ENCODE measurements around the gene MRPL16. TPM values are rescaled to one million over a fixed set of nuclear protein-coding genes. Genes with fewer than 3 reads are reported as not detected.

The MRPL16 gene
- total RNA-seq, 1 donor from 2014 or later = 36.4 TPM

DNA sequence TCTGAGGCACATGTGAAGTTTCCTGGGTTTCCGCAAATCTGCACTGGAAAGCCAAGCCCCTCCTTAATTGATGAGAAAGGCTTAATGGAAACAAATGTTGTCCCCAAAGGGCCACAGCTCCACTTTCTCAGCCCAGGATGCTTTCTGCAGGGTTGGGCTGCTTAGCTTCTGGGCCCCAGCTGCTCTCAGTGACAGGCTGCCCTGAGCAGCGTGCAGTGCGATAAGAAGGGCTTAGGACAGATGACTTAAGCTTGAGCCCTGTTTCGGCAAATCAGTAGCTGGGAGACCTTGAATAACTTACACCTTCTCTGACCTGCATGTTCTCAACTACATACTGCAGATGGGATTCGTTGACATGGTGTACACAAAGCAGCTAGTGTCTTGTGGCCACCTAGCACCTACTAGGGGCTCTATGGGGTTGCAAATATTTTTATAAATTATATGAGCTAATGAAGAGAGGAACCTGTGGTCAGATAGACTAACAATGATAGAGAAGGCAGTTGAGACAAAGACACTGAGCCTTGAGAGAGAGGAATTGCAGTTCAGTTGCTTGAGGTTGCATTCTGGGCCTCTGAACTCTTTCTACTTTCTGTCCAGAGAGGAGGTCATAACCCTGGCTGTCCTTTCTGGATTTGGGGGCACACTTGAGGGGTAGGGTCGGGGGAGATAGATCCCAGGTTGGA is 43.9 kb downstream of the MRPL16 start:
- Mint-ChIP-seq H3K4me1 (ENCODE audit: low read depth, unreplicated experiment) (peaks cover 29% of the 10 kb centered on the region), H3K27ac (ENCODE audit: unreplicated experiment) (peak overlapping the region; percentile 97), H3K9me3 (ENCODE audit: unreplicated experiment) (peaks cover 4% of the 10 kb centered on the region), H3K27me3 (ENCODE audit: unreplicated experiment) (no peaks in the 10 kb centered on the region), H3K4me3 (ENCODE audit: unreplicated experiment) (peak overlapping the region; percentile 53), H3K36me3 (ENCODE audit: unreplicated experiment) (no peaks in the 10 kb centered on the region)
- peak; percentile 56 for DNase-seq
- TF ChIP-seq, protein P1, sequence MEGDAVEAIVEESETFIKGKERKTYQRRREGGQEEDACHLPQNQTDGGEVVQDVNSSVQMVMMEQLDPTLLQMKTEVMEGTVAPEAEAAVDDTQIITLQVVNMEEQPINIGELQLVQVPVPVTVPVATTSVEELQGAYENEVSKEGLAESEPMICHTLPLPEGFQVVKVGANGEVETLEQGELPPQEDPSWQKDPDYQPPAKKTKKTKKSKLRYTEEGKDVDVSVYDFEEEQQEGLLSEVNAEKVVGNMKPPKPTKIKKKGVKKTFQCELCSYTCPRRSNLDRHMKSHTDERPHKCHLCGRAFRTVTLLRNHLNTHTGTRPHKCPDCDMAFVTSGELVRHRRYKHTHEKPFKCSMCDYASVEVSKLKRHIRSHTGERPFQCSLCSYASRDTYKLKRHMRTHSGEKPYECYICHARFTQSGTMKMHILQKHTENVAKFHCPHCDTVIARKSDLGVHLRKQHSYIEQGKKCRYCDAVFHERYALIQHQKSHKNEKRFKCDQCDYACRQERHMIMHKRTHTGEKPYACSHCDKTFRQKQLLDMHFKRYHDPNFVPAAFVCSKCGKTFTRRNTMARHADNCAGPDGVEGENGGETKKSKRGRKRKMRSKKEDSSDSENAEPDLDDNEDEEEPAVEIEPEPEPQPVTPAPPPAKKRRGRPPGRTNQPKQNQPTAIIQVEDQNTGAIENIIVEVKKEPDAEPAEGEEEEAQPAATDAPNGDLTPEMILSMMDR (IDR thresholded peaks at IDR 0.05; ENCODE audit: partially characterized antibody, unreplicated experiment) = no peak

DNA sequence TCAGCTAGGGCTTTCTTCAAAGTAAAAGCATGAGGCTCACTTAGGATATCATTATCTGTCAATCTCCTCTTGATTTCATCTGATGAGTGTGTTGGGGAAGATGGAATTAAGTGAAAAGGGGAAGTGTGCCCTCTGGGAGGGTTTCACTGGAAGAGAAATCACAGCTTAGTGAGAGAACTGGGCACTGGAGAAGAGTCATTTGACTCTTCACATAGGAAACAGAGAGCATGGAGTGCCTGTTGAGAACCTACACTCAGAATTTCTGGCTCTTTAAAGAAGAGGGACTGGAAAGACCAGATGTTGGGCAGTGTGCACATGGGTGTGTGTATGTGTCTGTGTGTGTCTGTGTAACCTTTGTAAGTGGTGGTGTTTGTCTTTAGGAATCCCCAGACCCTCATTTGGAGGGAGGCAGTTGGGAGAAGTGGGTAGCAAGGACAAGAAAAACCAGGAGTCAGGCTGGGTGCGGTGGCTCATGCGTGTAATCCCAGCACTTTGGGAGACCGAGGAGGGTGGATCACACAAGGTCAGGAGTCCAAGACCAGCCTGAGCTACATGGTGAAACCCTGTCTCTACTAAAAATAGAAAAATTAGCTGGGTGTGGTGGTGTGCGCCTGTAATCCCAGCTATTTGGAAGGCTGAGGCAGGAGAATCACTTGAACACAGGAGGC is 45.4 kb downstream of the MRPL16 start:
- Mint-ChIP-seq H3K27ac (ENCODE audit: unreplicated experiment) (peak overlapping the region; percentile 87), H3K36me3 (ENCODE audit: unreplicated experiment) (no peaks in the 10 kb centered on the region), H3K27me3 (ENCODE audit: unreplicated experiment) (no peaks in the 10 kb centered on the region), H3K9me3 (ENCODE audit: unreplicated experiment) (peaks cover 3% of the 10 kb centered on the region), H3K4me3 (ENCODE audit: unreplicated experiment) (peak overlapping the region; percentile 62), H3K4me1 (ENCODE audit: low read depth, unreplicated experiment) (peaks cover 34% of the 10 kb centered on the region)
- TF ChIP-seq, protein P1 (IDR thresholded peaks at IDR 0.05; ENCODE audit: partially characterized antibody, unreplicated experiment) = no peak
- DNase-seq = no peak

DNA sequence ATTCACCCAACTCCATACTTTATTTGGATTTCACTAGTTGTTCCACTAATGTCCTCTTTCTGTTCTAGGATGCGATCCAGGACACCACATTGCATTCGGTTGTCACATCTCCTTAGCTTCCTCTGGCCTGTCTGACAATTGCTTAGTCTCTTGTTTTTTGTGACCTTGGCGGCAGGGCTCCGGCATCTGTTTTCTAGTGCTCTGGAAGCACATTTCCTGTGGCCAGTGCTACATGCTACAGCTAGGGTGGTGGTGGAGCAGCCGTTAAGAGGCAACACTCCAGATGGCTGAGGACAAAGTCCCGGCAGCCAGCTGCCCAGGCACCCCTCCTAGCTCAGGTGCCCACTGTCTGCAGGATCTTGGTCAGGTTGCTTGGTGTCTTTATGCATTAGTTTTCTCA is 48.6 kb downstream of the MRPL16 start:
- Mint-ChIP-seq H3K4me3 (ENCODE audit: unreplicated experiment) (no peak overlapping the region), H3K9me3 (ENCODE audit: unreplicated experiment) (peaks cover 3% of the 10 kb centered on the region), H3K4me1 (ENCODE audit: low read depth, unreplicated experiment) (peaks cover 36% of the 10 kb centered on the region), H3K27ac (ENCODE audit: unreplicated experiment) (peak overlapping the region; percentile 15), H3K27me3 (ENCODE audit: unreplicated experiment) (no peaks in the 10 kb centered on the region), H3K36me3 (ENCODE audit: unreplicated experiment) (no peaks in the 10 kb centered on the region)
- TF ChIP-seq, protein P1 (IDR thresholded peaks at IDR 0.05; ENCODE audit: partially characterized antibody, unreplicated experiment) = no peak
- no peak for DNase-seq

DNA sequence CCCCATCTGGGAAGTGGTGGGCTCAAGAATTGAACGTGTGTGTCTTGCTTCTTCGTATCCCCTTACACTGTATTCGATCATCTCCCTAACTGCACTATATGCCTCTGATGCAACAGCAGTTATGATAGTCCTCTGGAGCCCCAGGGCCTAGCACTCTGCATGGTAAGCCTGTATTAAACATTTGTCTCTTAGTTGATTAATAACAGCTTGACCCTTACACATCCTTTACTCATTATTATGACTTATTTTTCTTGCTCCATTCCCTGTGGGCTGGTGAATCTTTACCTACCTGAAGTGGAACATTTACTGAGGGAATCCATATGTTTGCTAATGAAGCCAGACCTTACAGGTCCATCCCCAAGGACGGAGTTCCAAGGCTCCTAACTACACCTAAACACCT is 49.8 kb downstream of the MRPL16 start:
- Mint-ChIP-seq H3K27ac (ENCODE audit: unreplicated experiment) (no peak overlapping the region), H3K4me3 (ENCODE audit: unreplicated experiment) (no peak overlapping the region), H3K4me1 (ENCODE audit: low read depth, unreplicated experiment) (peaks cover 34% of the 10 kb centered on the region), H3K27me3 (ENCODE audit: unreplicated experiment) (peaks cover 3% of the 10 kb centered on the region), H3K36me3 (ENCODE audit: unreplicated experiment) (no peaks in the 10 kb centered on the region), H3K9me3 (ENCODE audit: unreplicated experiment) (peaks cover 3% of the 10 kb centered on the region)
- TF ChIP-seq, protein P1 (IDR thresholded peaks at IDR 0.05; ENCODE audit: partially characterized antibody, unreplicated experiment) = no peak
- no peak for DNase-seq

- DNase-seq = no peak
- H3K4me1 Mint-ChIP-seq (ENCODE audit: low read depth, unreplicated experiment) = peaks cover 29% of the 10 kb centered on the region
- peaks cover 3% of the 10 kb centered on the region for H3K27me3 Mint-ChIP-seq (ENCODE audit: unreplicated experiment)
- peaks cover 3% of the 10 kb centered on the region for H3K9me3 Mint-ChIP-seq (ENCODE audit: unreplicated experiment)
- H3K4me3 Mint-ChIP-seq (ENCODE audit: unreplicated experiment) = no peak overlapping the region
- H3K27ac Mint-ChIP-seq (ENCODE audit: unreplicated experiment) = peak overlapping the region; percentile 39
- H3K36me3 Mint-ChIP-seq (ENCODE audit: unreplicated experiment) = no peaks in the 10 kb centered on the region
- TF ChIP-seq, protein P1 (IDR thresholded peaks at IDR 0.05; ENCODE audit: partially characterized antibody, unreplicated experiment) = no peak
Observed at GRCh38 chr11:59759900-59760299, 50.7 kb downstream of the MRPL16 start.
